ENCODE results near the gene XCR1. TPM values are rescaled to one million over a fixed set of nuclear protein-coding genes. Genes with fewer than 3 reads are reported as not detected.

XCR1 gene
- total RNA-seq, 1 donor from 2014 or later, result 0.32 TPM

- peak overlapping the region; percentile 26 for H3K27ac ChIP-seq
- no peaks in the 10 kb centered on the region for H3K27me3 ChIP-seq (ENCODE audit: low read depth)
- H3K9me3 ChIP-seq, result no peaks in the 10 kb centered on the region
- no peak overlapping the region for H3K4me3 ChIP-seq
- intact Hi-C loops (cut with DNase I), result no loop called here
- no peak for ATAC-seq
- no peaks in the 10 kb centered on the region for H3K36me3 ChIP-seq
- TF ChIP-seq CTCF (IDR thresholded peaks at IDR 0.05), result no peak
- DNase-seq, result no peak
- H3K4me1 ChIP-seq, result peaks cover 76% of the 10 kb centered on the region
Observed at GRCh38 chr3:45992821-45993221, 34.5 kb downstream of the XCR1 start.

GRCh38 chr3:45992133-45992729 lies 35.1 kb downstream of the XCR1 start:
- Histone ChIP-seq H3K27me3 (ENCODE audit: low read depth) (no peaks in the 10 kb centered on the region), H3K4me3 (no peak overlapping the region), H3K4me1 (peaks cover 82% of the 10 kb centered on the region), H3K27ac (peak overlapping the region; percentile 24), H3K36me3 (no peaks in the 10 kb centered on the region), H3K9me3 (no peaks in the 10 kb centered on the region)
- DNase-seq (no peak), ATAC-seq (no peak)
- intact Hi-C loops (cut with DNase I), result no loop called here
- TF ChIP-seq CTCF (IDR thresholded peaks at IDR 0.05), result no peak

GRCh38 chr3:45991341-45991740 lies 35.9 kb downstream of the XCR1 start:
- Histone ChIP-seq H3K36me3 (no peaks in the 10 kb centered on the region), H3K4me3 (no peak overlapping the region), H3K27me3 (ENCODE audit: low read depth) (no peaks in the 10 kb centered on the region), H3K27ac (no peak overlapping the region), H3K9me3 (no peaks in the 10 kb centered on the region), H3K4me1 (peaks cover 89% of the 10 kb centered on the region)
- DNase-seq (no peak), ATAC-seq (no peak)
- no peak for TF ChIP-seq CTCF (IDR thresholded peaks at IDR 0.05)
- intact Hi-C loops (cut with DNase I), result no loop called here

GRCh38 chr3:45990181-45990580 lies 37.1 kb downstream of the XCR1 start:
- no peak overlapping the region for H3K4me3 ChIP-seq
- H3K9me3 ChIP-seq, result no peaks in the 10 kb centered on the region
- TF ChIP-seq CTCF (IDR thresholded peaks at IDR 0.05), result no peak
- no peak overlapping the region for H3K27ac ChIP-seq
- DNase-seq (no peak), ATAC-seq (no peak)
- no peaks in the 10 kb centered on the region for H3K27me3 ChIP-seq (ENCODE audit: low read depth)
- intact Hi-C loops (cut with DNase I), result no loop called here
- H3K4me1 ChIP-seq, result peaks cover 94% of the 10 kb centered on the region
- H3K36me3 ChIP-seq, result no peaks in the 10 kb centered on the region

GRCh38 chr3:45988804-45989203 lies 38.5 kb downstream of the XCR1 start:
- no peak for TF ChIP-seq CTCF (IDR thresholded peaks at IDR 0.05)

More at GRCh38 chr3:45988804-45989203, 38.5 kb downstream of the XCR1 start:
- ATAC-seq (no peak), DNase-seq (no peak)
- Histone ChIP-seq H3K9me3 (no peaks in the 10 kb centered on the region), H3K4me1 (peaks cover 98% of the 10 kb centered on the region), H3K36me3 (peaks cover 12% of the 10 kb centered on the region), H3K27ac (no peak overlapping the region), H3K27me3 (ENCODE audit: low read depth) (no peaks in the 10 kb centered on the region), H3K4me3 (no peak overlapping the region)
- intact Hi-C loops (cut with DNase I), result no loop called here
